ENCODE data around the gene PRSS33.

GRCh38 chr16:2825906-2826305, 38.5 kb upstream of the PRSS33 start:
- TF ChIP-seq CTCF (IDR thresholded peaks at IDR 0.05; ENCODE audit: low read depth, low read length) (no peak), POLR2A (IDR thresholded peaks at IDR 0.05; ENCODE audit: extremely low read depth, insufficient read length) (no peak)

Measured in NB4 (cell line).